ELR (cell line): ENCODE results near the gene MSI2.

Experiments used
- DNase-seq: peaks from one replicate; pipeline ENCODE4 v3.0.0-alpha.2; 2015; ENCODE audit warnings: low read depth

MSI2 gene

DNA sequence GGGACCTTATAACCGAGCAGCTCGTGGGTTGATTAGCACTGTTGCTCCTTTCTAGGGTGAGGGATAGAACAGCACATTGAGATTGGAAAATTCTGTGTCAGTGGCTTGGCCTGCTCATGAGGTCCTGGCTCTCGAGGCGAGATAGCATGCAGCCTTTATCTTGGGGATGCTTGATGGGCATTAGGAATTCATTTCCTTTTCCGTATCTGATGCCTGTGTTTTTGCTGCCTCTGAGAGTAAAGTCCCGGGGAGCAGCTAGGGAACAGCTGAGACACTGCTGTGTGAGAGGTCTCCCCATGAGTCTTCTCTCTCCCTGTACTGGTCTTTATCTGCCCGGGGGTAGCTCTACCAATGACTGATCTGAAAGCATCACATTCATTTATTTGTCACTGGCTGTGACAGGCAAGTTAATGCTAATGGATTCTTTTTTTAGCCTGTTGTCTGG, 14.5 kb downstream of the MSI2 start:
- no peak for DNase-seq

DNA sequence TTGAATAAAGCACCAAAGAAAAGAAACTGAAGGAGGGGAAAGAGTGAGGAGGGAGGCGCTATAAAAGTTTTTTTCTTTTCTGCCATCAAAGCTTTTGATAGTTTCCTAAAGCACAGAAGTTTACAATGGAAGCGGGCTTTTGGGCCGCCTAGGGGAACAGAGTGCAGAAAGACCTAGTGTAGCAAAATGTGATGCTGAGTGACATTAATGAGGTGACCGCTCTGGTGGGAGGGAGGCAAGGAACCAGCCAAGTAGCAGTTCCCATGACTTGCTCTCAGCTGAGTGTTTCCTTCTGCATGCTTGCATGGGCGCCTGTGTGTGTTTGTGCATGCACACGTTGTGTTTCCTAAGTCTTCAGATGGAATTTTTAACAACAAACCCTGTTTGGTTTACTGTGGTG, 15.5 kb downstream of the MSI2 start:
- DNase-seq, result no peak

DNA sequence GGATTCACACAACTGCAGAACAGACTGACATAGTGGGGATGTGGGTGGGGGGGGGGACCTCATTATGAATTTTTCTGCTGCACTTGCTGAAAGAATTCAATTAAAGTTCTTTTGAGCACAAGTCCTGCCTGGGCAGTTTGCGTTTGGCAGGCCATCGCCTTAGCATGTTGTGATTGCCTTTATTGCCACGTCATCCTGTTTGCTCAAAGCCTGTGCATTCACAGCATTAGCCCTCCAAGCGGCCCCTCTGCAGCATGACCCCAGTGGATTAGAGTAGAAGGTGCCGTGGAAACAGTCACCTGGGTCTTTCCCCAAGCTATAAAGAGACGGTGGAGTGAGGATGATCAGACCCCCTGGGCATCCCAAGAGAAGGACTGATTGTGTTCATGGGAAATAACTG, 17.2 kb downstream of the MSI2 start:
- DNase-seq, result no peak

DNA sequence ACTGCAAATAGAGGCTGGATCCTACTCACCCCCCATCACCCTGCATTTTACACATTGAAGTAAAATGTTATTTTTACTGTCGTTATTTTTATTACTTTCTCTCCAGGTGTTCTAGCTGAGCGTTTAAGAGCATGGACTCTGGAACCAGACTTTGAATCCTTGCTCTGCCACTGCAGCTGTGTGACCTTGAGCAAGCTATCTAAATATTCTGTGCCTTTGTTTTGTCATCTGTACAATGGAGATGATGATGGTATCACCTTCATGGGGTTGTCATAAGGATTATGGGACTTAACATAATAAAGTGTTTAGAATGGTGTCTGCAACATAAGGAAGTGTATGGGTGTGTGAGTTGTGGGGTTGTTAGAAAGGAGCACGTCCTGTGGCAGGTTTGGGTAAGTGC, 17.8 kb downstream of the MSI2 start:
- no peak for DNase-seq

DNA sequence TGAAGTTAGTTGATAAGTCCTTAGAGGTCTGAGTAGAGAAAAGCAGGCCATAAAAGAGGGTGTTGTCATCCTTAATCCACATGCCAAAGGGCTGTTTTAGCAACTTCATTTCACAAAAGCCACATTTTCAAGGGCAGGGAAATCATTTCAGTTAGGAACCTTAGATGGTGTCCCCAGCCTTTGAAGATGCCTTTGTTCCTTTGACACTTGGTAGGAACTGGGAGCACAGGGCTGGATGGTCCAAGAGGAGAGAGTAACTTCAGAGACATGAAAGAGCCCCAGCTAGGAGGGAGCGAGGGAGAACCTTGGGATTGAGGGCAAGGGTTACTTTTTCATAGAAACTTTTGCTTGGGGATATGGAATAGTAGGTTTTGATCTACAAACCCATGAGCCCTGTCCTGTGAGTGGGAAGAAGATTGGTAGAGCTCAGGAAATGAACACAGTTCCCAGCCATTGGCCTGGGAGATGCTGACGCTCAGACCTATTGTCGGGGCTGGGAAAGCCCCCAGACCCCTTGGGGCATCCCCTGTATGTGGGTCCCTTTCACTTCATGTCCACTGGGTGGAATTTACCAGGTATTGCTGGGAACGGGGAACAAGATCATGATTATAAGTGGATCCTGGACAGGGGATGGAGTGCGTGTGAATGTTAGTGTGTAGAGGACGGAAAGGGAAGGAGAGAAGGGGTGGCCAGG, 18.9 kb downstream of the MSI2 start:
- DNase-seq, result no peak

DNA sequence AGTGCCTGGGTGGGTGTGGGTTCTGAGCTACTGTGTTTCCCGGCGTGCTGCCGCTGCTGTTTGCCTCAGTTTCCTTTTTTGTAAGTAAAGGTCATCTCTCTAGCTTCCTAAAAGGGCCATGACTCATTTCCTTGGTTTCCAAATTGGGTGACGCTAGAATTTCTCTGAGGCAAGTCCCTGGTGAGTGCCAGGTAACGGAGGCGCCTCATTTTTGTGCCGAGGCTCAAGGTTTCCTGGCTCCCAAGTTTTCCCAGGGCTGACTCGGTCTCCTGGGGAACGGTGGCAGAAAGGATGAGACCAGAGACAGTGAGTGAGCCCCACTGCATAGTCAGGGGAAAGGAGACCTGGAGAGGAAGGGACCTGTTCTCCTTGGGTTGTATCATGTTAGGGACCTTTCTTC, 20.3 kb downstream of the MSI2 start:
- DNase-seq, result no peak

DNA sequence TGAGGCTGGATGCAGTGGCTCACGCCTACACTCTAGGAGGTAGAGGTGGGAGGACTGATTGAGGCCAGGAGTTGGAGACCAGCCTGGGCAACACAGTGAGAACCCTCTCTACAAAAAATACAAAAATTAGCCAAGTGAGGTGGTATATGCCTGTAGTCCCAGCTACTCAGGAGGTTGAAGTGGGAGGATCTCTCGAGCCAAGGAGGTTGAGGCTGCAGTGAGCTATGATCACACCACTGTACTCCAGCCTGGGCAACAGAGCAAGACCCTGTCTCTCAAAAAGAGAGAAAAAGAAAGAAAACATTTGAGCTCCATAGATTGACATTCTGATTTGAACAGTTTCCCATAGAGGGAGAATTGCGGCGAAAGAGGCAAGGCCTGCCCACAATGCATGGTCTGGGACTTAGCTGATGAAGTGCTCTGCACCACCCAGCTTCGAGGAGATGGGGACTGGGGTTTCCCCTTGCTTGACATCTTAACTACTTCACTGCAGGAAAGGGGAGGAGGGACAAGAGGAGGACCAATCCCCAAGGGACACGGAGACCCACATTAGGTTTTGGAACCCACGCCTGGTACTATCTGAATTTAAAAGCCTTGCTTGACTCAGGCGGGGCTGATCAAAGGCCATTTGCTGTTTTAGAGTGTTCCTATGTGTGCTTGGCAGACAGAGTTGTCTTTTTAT, 21.7 kb downstream of the MSI2 start:
- no peak for DNase-seq

DNA sequence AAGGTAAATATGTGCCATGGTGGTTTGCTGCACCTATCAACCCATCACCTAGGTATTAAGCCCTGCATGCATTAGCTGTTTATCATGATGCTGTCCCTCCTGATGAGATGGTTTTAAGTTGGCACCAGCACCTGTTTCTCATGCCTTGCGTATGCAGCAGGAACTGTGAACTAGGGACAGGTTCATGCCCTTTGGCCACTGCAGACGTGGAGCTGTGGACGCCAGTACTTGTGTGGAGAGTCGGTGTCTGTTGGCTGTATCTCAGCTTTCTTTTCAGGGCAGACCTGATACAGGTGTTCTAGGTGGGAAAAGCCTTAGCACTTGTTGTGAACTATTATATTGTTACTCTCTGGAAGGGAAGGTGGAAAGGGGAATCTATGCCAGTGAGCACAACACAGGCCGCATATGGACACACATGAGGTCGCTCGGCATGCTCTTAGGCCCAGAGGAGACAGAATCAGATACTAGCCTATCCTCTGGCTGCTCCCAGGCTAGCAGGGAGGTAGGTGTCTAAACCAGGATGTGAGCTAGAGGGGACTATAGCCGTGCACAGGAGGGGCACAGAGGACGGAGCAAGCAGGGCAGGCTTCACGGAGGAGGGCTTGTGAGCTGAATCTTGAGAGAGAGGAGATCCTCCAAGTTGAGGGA, 22.5 kb downstream of the MSI2 start:
- no peak for DNase-seq

DNA sequence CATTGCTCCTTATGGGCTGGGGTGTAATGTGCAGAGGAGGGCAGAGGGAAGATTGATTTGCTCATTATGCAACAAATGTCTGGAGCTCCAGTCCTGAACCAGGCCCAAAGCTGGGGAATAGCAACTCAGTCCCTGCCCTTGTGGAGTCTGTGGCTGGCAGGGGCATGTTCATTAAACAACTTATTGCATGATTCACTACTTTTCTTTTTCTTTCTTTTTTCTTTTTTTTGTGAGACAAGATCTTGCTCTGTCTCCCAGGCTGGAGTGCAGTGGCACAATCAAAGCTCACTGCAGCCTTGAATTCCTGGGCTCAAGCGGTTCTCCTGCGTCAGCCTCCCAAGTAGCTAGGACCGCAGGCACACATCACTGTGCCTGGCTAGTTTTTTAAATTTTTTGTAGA, 23.1 kb downstream of the MSI2 start:
- no peak for DNase-seq

DNA sequence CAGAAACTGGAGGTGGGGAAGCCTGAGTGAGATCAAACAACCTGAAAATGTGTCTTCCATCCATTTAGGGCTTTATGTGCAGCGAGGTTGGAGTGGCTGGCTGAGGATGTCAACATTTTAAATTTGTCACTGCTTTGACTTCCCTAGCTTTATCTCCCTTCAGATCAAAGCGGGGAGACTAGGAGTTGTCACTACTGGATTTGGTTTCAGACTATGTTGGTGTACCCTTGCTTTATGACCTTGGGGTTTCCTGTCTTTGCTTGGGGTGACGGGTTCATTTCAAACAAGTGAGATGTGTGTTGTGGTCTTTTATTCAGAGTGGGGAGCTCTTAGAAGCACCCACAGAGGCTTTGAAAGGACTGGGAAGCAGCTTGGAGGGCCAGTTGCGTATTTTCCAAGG, 25.6 kb downstream of the MSI2 start:
- no peak for DNase-seq

DNA sequence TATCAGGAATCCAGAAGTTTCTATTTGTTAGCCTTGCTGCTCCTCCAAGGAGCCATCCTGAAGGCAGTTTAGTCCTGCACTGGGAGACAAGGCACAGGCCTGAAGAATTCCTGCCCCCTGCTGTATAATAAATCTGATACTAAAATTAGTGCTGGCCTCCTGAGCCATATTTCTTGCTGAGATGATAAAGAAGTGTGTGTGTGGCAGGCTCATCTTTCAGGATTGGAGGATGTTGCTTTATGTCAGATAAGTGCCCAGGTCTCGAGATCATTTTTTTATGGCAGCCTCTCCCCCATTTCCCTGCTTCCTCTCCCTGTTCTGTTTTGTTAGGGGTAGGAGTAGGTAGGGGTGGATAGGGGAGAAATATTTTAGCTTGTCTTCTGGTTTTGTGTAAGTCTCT, 26.0 kb downstream of the MSI2 start:
- DNase-seq, result no peak

DNA sequence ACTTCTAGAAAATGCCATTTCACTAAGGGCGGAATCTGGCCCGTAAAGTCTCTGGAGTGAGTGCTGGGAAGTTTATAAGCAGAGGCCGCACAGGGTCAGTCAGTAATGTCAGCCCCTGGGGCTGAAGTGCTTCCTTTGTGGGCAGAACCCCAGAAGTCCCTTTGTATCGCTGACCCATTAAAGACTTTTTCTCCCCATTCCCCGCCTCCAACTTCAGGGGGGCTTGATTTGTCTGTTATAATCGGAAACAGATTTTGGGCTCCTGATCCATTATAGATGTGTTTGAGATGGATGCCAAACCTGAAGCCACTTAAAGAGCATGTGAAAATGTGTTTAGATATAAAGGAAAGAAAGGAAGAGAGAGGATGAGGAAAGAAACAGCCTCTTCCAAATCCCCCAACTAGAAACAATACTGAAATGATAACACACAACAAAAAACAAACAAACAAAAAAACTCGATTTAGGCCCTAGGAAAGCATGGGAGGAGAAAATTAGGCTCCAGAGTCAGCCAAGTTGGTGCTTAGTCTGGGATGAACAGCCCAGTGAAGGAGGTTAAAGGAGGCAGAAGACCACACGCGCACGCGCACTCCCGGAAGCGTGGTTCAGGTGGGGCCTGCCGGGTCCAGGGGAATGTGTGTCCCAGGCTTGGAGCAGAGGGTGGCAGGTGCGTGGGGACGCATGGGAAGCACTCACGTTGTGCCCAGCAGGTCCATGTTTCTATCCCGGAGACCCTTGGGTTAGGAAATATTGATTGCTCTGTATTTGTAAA, 27.1 kb downstream of the MSI2 start:
- DNase-seq, result no peak

DNA sequence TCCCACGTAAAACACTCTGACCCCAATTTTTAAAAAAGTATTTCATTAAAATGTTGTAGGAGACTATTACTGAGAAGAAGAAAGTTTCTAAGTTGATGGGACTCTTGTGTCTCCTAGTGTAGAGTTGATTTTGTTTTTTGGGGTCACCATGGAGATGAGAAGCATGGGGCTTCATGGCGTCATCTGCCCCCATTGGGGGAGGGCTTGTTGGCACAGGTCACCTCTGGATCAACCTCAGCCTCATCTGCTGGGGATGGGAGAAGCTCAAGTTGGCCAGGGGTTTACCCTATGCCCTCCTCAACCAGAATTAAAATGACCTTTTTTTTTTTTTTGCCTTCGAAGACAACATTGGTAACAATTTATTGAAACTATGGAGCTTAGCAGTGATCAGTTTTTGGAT, 28.3 kb downstream of the MSI2 start:
- no peak for DNase-seq

DNA sequence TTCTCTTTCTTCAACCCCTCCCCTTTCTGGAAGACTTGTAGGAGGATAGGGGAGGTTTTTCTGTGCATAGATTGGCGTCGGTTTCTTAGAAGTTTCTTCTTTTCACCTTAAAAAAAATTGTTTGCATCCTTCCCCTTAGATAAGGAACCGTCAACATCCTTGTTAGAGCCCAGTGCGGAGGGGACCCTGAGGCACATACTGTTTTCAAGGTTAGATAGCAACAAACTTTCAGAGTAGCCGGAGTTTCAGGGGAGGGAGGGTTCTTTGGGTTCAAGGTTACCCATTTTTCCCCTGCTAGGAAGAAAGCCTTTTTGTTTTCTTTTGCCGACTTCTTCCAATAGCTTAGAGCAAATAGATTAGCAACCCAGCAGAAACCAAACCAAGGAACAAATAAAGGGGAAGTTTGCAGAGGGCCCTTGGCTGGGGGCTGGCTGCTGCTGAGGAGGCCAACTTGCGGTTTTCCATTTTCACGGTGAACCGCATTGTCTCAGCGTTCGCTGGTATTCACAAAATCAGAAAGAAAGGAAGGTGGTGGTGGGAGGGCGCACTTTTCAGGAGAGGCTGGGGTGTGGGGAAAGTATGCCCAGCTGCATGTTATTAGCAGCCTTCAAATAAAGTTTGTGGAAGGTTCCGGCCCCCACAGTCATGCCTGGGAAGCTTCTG, 28.8 kb downstream of the MSI2 start:
- DNase-seq, result no peak

DNA sequence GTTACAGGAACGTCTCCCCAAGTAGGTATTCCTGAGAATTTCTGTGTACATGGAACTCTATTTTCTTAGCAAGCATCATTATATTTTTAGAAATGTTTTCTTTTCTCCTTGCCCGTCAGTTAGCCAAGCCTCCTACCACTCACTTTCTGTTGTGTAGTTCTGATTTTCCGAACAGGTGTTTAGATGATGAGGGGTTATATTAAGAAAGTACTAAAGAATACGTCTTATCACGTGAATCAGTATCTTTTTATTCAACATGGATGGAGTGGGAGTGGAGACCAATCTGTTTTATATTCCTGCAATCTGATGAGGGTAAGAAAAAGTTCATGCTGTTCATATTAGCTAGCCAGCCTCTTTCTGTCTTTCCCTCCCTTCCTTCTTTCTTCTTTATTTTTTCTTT, 29.4 kb downstream of the MSI2 start:
- no peak for DNase-seq

DNA sequence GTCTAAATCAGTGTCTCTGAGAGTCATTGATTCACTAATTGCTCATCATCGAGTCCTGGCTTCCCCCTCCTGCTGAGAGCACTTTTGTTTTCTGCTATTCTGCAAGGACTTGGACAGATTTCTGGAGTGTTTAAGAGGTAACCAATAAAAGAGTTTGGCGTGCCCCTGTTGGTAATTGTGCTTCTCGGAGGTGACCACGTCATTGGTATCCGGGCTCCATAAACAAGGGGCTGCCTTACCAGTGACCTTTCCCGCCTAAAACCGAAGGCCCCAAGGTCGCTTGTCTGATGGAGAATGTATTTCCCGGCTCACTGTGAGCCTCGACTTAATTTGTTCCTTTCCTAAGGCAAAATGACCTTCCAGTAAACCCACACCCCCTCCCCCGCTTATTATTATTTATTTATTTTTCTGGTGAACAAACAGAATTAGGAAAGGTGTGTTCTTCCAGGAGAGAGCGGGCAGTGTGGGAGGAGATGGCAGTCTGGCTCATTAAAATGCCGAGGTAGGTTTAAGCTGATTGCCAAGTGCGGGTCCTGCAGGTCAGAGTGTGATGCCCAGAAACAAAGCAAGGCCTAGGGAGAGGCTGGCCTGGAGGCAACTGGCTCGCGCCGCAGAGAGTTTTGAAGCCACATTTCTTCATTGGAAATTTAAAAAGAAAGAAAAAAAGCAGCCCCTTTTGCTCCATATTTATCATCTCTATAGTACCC, 30.2 kb downstream of the MSI2 start:
- DNase-seq, result no peak

DNA sequence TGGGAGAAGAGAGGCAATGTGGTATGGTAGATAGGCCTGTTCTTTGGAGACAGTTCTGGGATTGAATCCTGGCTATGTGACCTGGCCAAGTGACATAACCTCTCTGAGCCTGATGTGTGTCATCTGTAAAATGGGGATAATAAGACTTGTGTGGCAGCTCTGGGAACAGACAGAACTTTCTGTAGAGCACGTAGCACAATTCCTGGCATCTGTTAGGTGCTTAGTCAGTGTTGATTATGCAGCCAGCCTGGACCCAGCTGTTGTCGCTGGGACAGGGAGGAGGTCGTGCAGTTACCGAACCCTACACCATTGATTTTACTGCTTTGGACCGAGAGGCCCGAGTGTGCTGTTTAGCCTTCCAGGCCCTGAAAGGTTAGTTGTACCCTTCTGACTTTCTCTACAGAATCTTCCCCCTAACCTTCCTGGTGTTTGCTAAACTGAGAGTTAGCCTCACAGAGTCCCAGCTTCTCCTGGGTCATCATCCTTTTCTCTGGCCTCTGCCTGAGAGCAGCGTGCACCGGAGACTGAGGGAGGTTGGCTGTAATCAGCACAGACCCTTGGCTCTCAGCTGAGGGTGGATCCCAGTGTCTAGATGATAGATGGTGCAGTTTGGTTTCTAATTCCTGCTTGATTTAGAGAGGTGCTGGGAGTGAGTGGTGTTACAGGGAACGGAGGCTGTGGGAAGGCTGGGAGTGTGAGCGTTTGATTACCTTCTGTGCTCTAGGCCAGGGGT, 31.9 kb downstream of the MSI2 start:
- no peak for DNase-seq

DNA sequence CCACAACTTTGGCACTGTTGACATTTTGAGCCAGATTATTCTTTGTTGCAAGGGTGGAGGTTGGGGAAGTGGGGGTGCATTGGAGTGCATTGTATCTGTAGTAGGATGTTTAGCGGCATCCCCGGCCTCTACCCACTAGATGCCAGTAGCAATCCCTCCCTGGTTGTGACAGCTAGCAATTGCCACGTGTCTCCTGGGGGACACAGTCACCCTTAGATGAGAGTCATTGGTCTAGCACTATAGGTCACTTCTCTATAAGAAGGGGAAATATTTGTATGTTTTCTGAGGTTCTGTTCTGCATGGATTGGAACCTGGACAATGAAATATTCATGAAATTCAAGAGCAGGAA, 32.4 kb downstream of the MSI2 start:
- DNase-seq, result no peak

DNA sequence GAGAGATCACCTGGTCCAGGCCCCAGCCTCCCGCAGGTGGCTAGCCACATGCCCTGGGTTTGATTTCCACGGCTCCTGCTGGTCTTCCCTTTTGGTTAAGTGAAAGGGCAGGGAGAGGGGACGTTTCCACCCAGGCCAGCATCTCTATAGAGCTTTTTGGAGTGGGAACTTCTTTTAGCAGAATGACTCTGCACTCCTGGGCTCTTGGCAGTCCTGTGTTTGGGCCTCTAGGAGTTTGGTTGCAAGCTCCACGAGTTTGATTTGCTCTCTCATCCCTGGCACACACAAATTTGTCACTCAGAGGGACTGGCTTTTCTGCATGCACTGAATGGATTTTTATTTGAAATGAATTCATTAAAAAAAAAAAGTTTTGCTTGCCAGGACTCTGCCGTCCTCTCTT, 32.8 kb downstream of the MSI2 start:
- DNase-seq, result no peak

DNA sequence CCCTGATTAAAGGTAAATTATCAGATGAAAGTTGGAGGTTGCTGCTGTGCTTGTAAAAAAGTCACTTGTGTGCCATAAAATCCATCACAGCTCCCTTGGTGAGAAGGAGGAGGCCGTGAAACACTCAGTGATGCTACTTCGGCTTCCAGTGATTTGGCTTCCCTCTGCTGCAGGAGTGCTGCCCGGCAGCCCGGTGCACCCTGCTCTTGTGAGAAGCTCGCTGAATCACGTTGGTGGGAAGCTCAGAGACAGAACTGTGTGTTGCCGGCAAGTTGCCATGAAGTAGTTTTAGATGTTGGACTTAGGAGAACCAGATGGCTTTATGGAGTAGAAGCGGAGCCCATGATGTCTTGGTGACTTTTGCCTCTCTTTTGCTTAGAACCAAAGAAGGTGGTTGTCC, 33.3 kb downstream of the MSI2 start:
- DNase-seq, result no peak

DNA sequence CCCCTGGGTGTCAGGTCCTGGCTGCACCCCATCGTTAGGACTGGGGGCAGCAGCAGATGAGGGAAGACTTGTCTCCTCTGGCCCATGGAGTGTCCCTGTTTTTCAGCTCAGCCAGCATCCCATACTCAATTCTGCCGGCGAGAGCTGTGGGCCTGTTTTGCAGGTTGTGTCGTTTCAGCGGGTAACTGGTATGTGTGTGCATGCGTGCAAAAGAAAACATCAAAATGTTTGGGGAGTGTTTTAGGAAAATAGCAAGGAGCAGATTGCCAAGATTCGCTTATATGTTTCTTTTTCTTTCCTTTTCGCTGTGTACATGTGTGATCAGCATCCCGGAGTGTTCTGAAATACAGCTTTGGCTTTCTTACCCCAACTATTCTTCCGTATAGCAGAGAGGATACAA, 34.7 kb downstream of the MSI2 start:
- no peak for DNase-seq
